ENCODE data around the gene SERAC1.

DNA sequence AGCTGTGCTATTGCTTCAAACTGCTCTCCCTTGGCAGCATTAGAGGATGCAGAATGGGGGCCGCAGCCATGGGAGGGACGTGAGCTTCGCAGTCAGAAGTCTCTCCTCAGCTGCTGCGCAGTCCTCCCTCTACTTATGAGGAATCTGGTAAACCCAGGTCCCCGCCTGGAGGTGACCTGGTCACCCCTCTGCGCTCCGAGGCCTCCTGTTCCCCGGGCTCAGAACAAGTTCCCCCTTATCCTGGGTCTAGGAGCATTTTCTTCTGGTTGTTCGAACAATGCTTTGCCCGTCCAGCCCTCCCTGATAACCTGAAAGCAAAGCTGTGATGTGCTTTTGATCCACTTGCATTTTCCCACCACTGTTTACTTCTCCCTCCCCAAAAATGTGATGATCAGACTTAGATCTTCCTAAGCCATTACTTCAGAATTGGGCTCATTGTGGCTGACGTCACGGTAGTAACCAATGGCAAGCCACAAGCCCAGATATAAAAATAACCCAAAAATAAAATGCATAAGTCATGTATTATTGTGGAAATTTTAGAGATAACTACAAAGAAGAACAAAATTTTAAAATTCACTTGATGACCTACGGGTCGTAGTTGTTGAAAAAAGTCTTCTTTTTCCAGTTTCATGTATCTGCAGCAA, 80.7 kb downstream of the SERAC1 start:
- TF ChIP-seq POLR2A (IDR thresholded peaks at IDR 0.05; ENCODE audit: low read depth, low read length) (no peak), USF2 (IDR thresholded peaks at IDR 0.05; ENCODE audit: low read depth, low read length) (no peak), CTCF (conservative IDR thresholded peaks at IDR 0.05; ENCODE audit: low read depth, low read length) (no peak), RFX5 (IDR thresholded peaks at IDR 0.05; ENCODE audit: low read depth, low read length) (no peak), BHLHE40 (IDR thresholded peaks at IDR 0.05; ENCODE audit: low read depth, low read length) (no peak), MAFK (IDR thresholded peaks at IDR 0.05; ENCODE audit: low read depth, low read length) (no peak), RCOR1 (IDR thresholded peaks at IDR 0.05; ENCODE audit: insufficient replicate concordance, low read length) (no peak), SMC3 (IDR thresholded peaks at IDR 0.05; ENCODE audit: low read depth, low read length) (no peak), FOS (IDR thresholded peaks at IDR 0.05; ENCODE audit: low read depth, low read length) (no peak), NFE2L2 (IDR thresholded peaks at IDR 0.05; ENCODE audit: low read depth, low read length) (no peak), RAD21 (IDR thresholded peaks at IDR 0.05; ENCODE audit: low read length) (no peak)

Data from IMR-90 (cell line).